Frontal cortex (tissue), 4 donors: ENCODE results near the gene WDPCP. TPM values are rescaled to one million over a fixed set of nuclear protein-coding genes. Genes with fewer than 3 reads are reported as not detected.
"Not testable (repeated sequence)": the region's sequence is repeated elsewhere in the genome, so short reads cannot be mapped to it uniquely, and the experiment has no call there.

ENCODE experiments used
- DNase-seq, 2 donors: peaks; one replicate each; pipeline ENCODE4 v3.0.0; 2012; ENCODE audit warnings: low spot score in 2 of 2
- FAIRE-seq: peaks from 2 replicates; lab custom pipeline; 2012; peaks lifted over from hg19 to GRCh38; lab: Jason Lieb, UNC
- total RNA-seq: library from RNA; depleted of rRNA; stranded (reverse); fragments of >200 nt; gene quantifications from one replicate; pipeline ENCODE4 v1.2.3, GENCODE V29; 2014
- donor health status: control.
- donor health status: control.
- donor health status: control.

The WDPCP gene
- total RNA-seq, 1 donor from 2014 or later, result 43.2 TPM

DNA sequence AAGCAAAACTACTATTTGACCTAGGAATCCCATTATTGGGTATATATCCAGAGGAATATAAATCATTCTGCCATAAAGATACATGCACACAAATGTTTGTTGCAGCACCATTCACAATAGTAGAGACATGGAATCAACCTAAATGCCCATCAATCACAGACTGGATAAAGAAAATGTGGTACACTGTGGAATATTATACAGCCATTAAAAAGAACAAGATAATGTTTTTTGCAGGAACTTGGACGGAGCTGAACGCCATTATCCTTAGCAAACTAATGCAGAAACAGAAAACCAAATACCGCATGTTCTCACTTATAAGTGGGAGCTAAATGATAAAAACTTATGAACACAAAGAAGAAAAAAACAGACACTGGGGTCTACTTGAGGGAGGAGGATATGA lies 185.4 kb downstream of the WDPCP start:
- not testable (repeated sequence) for FAIRE-seq

DNA sequence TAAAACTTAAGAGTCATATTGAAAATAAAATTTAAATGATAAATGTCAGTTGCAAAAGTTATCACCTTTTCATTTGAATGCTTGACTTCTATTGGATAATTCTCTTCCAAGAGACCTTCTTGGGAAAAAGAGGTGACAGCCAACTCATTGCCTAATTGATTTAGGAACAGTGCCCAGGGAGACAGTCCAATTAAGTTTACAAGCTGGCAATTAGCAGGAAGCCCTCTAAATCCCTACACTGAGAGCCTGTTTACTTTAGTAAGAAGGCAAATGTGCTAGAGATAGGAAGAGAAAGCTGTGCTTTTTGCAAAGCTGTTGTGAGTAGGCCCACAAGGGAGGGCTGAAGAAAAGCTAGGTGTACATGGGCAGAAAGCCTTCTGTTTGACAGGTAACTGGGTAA lies 189.1 kb downstream of the WDPCP start:
- DNase-seq, result no peak
- no peak for FAIRE-seq

More for the DNA sequence above, 185.4 kb downstream of the WDPCP start:
- not testable (repeated sequence) for DNase-seq

DNA sequence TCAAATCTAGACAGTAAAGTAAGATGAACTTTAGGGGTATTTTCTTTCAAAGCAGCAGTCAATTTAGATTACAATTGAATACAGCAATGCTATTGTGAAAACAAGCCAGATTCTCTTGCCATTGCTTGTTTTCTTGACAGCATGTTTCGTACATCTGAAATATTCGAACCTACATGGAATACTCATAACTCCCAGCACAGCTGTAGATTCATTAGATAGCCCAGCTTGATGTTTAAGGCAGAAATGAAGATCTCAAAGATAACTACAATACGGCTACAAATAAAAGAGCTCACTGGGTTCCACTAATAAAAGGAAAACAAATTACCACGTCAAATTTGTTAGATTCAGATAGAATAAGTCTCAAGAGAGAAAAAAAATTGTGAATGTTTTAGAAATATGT lies 208.8 kb downstream of the WDPCP start:
- DNase-seq, result no peak
- no peak for FAIRE-seq

DNA sequence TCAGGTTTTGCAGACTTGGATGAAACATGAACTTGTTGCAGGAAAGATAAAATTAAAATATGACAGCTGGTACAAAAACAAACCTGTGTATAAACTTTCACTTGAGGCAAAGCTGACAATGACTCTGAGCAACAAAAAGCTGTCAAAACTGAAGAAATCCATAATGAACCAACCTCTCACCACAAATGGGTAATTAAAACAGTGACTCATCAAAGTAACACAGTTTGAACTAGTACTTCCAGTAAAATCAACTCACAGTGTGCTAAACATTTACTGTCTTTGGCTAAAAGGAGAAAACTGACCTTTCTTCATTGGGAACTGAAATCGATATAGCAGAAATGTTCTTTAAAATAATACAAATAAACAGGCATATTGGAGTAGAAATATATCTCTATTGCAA lies 209.7 kb downstream of the WDPCP start:
- DNase-seq (no peak), FAIRE-seq (no peak)

DNA sequence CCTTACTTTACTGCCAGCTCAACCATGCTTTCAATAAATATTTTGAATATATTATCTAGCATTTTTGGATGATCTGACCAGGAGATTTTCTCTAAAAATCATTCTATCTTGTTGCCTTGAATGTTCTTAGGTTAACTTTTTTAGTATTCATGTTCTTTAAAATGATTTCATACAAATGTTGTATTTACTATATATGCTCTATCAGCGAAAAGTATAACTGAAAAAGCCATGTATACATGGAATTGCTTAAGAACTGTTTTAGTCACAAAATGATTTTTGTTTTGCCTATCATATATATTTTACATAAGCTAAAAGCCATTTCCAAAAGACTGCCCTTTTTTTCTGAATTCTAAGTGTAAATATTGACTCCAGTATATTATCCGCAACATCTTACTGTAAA lies 213.9 kb downstream of the WDPCP start:
- DNase-seq (no peak), FAIRE-seq (no peak)

DNA sequence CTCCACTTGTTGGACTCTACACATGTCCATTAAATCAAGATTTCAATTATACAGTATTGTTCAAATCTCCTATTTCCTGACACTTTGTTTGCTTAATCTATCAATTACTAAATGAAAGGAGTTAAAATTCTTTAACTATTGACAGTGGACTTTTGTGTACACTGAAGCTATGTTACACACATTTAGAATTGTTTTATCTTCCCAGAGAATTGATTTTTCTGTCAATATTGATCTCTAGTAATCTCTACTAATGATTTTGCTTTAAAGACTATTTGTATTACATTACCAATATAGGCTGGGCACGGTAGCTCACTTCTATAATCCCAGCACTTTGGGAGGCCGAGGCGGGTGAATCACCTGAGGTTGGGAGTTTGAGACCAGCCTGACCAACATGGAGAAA lies 215.7 kb downstream of the WDPCP start:
- no peak for DNase-seq
- no peak for FAIRE-seq

DNA sequence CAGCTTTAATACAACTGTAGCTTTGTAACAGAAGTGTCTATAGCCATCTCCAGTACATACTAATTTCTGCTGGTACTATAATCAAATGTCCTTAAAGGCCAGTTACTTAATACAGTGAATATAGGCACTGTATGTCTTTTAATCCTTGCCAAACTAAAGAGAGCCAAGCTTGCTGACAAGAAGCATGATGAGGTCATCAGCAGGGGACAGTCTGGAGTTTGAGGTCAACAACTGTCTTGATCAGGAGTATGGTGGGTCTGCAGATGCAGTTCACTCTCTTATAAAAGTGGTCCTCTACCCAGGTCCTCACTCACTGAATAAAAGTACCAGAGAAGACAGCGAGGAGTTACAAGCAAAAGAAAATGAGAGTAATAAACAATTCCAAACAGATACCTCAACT lies 219.1 kb downstream of the WDPCP start:
- no peak for FAIRE-seq

DNA sequence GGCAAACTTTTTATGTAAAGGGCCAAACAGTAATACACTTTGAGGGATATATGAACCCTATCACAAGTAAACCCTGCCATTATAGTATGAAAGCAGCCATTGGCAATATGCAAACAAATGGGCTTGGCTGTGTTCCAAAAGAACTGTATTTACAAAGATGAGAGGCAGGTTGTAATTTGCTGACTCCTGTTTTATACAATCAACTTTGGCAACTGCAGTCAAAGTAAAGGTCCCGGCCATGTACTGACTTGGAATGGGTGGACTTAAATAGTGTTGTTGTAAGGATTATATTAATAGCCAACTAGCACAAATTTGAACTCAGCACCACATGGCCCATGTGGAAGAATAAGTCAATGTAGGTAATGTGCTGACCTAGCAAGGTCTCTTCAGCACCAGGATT lies 223.4 kb downstream of the WDPCP start:
- FAIRE-seq (no peak), DNase-seq (no peak)

More for the DNA sequence above, 219.1 kb downstream of the WDPCP start:
- no peak for DNase-seq

DNA sequence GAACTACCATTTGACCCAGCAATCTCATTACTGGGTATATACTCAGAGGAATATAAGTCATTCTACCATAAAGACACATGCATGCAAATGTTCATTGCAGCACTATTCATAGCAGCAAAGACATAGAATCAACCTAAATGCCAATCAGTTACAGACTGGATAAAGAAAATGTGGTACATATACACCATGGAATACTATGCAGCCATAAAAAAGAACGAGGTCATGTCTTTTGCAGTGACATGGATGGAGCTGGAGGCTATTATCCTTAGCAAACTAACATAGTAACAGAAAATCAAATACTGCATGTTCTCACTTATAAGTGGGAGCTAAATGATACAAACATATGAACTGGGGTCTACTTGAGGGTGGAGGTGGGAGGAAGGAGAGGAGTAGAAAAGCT lies 230.6 kb downstream of the WDPCP start:
- FAIRE-seq, DNase-seq: not testable (repeated sequence)

DNA sequence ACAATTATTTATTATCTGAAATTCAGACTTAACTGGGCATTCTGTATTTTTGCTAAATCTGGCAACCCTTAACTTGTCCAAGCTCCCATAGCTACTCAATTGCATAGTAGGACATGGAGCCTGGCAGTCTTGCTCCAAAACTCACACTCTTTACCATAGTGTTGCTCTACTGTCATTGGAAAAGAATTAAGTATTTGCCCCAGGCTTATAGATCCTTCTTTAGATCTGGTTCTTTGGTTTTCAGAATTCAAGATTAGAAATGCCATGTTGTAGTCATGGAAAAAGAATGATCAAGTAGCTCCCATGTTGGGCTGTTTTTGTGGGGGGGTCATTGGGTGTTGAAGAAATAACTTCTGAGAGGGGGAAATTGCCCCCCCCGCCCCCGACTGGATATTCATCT lies 240.9 kb downstream of the WDPCP start:
- no peak for FAIRE-seq

DNA sequence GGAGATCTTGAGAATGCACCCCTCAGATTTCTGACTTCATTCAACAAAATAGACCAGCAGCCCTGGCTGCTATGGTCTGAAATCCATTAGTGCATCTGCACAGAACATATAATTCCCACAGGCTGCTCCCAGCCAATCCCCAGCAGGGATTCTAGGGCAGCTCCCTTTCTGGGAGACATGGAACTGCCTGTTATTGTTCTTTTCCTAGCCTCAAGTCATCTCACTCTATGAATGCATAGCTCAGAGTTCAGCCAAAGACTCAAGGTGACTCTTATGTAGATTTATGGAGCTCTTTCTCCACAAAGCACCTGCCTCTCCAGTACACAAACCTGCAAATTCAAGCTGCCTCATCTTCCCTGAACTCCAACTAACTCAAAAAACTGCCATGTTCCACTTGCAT lies 241.9 kb downstream of the WDPCP start:
- FAIRE-seq (no peak), DNase-seq (no peak)

More for the DNA sequence above, 240.9 kb downstream of the WDPCP start:
- DNase-seq, result no peak

DNA sequence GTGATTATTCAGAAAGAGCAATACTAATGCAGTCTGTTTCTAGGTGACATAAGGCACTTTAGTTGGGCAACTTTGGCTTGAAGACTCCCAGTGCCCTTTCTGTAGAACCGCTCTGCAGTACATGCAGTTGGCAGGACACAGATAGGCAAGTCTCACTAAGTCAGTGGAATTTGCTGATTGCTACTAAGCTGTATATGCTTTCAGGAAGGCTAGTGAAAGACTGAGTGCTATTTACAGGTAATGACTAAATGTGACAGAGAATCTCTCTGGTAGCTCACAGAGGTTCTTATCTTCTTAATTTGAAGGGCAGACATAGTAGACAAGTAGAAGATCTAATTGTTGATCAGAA lies 243.0 kb downstream of the WDPCP start:
- DNase-seq (no peak), FAIRE-seq (no peak)

DNA sequence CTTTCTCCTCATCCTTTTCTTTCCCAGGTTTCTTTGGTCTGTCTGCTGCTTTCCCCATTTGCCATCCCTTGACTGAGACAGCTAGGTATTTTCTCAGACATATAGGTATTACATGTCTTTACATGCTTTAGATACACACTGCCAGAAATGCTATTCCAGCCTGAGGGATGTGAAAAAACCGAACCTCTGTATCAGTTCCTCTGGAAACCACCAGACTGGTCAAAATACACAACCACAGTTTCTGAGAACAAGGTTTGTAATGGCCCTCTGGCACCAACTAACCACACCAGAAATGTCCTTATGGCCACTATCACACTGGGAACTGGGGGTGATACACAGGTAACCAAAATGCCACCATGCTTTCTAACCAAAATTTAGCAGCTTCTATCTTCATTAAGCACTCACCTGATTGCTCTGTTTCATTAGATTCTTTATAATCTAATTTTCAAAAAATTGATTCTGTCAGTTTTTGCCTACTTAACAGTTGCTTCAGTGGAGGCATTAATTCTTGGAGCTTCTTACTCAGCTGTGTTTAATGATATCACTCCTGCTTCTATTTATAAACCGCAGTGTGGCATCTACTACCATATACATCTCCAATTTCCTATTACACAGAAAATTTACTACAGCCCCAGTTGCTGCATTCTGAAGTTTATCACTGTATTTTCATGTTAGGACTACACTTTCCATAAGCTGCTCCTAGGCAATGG lies 243.5 kb downstream of the WDPCP start:
- FAIRE-seq (no peak), DNase-seq (no peak)

DNA sequence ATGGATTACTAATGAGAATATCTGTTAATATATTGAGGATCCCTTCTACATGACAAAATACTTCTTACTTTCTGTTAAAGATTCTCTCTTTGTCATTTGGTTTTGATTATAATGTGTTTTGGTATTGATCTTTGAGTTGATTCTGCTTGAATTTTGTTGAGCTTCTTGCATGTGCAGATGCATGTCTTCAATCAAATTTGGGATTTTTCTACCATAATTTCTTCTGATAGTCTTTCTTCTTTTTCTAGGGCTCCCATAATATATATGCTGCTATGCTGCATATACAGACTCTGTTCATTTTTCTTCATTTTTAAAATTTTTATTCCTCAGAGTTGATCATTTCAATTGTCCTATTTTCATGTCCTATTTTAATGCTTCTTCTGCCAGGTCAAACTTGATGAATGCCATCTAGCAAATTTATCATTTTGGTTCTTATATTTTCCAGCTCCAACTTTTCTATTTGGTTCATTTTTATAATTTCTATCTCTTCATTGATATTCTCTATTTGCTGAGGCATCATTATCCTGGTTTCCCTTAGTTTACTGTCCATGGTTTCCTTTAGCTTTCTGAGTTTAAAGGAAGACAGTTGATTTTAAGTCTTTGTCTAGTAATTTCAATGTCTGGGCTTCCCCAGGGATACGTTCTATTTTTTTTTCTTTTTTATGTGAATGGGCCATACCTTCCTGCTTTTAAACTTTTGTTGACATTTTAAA lies 244.7 kb downstream of the WDPCP start:
- FAIRE-seq, result no peak

DNA sequence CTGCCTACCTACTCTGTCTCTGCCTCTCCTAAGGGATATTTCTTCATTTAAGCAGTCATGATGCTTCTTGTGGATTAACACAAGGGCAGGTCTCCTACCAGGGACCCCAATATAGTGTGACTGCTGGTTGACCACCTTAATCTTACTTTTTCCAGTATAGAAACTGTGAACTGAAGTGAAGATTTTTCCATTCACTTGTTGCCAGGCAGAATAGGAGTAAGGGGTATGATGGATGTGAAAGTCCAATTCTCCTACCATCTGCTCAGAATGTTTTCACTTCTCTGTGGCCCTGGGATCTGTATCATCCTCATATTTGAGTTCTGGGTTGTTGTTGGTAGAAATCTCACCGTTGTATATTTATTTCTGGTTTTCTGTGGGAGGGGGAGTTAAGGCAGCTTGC lies 247.8 kb downstream of the WDPCP start:
- FAIRE-seq, result no peak
- no peak for DNase-seq

More for the DNA sequence above, 244.7 kb downstream of the WDPCP start:
- DNase-seq, result no peak

DNA sequence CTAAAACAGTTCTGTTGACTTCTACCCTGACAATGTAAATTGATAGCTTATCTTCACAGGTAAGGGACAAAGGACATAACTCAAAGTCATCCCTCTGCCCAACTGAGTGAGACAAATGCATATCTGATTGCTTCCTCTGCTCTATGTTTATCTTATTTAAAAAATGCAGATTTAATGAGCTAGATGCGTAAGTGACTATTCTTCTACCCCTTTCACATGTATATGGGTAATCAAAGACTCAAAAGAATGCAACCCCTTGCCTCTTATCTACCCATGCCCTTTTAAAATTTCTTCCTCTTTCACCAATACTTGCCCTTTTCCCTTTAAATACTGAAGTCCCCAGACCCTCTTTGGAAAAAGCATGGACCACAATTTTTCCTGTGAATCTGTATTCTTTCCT lies 253.4 kb downstream of the WDPCP start:
- FAIRE-seq (no peak), DNase-seq (no peak)

DNA sequence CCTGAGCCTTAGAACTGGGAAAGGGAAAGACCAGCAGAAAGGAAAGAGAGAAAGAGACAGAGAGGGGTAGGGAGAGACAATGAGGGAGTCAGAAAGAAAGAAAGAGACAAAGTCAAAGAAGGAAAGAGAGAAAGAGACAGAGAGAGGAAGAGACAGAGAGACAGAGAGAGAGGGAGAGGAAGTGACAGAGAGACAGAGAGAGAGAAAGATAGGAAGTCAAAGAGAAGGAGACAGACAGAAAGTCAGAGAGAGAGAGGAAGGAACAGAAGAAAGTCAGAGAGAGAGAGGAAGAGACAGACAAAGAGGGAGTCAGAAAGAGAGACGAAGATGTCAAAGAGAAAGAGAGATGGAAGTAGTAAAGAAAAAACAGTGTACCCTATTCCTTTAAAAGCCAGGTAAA lies 261.8 kb downstream of the WDPCP start:
- FAIRE-seq (no peak), DNase-seq (no peak)

DNA sequence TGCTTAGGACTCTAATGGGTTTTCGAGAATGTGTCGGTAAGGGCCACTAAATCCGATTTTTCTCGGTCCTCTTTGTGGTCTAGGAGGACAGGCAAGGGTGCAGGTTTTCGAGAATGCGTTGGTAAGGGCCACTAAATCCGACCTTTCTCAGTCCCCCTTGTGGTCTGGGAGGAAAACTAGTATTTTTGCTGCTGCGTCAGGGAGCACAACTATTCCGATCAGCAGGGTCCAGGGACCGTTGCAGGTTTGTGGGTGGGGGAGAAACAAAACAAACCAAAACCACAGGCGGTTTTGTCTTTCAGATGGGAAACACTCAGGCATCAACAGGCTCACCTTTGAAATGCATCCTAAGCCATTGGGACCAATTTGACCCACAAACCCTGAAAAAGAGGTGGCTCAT lies 264.6 kb downstream of the WDPCP start:
- FAIRE-seq, result not testable (repeated sequence)

DNA sequence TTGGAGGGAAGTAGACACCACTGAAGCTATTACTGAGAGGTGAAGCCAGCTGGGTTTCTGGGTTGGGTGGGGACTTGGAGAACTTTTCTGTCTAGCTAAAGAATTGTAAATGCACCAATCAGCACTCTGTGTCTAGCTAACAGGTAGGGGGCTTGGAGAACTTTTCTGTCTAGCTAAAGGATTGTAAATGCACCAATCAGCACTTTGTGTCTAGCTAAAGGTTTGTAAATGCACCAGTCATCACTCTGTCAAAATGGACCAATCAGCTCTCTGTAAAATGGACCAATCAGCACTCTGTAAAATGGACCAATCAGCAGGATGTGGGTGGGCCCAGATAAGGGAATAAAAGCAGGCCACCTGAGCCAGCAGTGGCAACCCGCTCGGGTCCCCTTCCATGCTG lies 266.3 kb downstream of the WDPCP start:
- FAIRE-seq, DNase-seq: not testable (repeated sequence)

More for the DNA sequence above, 264.6 kb downstream of the WDPCP start:
- DNase-seq, result not testable (repeated sequence)

DNA sequence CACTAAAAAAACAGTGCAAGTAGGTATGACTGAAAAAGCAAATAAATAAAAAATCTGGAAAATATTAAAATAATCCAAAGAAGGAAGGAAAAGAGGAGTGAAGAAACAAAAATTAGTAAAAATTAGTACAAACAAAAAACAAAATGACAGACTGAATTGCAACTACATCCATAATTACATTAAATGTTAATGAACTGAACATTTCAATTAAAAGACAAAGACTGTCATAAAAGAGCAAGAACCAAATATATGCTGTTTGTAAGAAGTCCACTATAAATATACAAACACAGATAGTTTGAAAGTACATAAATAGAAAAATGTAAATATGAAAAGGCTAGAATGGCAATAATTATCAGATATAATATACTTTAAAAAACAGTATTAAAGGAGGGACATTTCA lies 267.6 kb downstream of the WDPCP start:
- no peak for FAIRE-seq

DNA sequence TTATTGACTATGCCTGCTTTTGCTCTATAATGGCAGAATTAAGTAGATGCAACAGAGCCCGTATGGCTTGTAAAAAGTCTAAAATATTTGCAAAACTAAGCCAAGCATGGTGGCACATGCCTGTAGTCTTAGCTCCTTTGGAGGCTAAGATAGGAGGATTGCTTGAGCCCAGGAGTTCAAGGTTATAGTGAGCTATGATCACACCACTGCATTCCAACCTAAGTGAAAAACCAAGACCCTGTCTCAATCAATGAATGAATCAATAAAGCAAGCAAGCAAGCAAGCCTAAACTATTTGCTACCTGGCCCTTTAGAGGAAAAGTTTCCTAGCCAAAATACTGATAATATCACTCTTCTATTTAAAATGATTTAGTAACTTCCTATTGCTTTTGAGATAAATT lies 277.7 kb downstream of the WDPCP start:
- no peak for FAIRE-seq

More for the DNA sequence above, 267.6 kb downstream of the WDPCP start:
- no peak for DNase-seq

More for the DNA sequence above, 277.7 kb downstream of the WDPCP start:
- no peak for DNase-seq
